ENCODE results near the gene LCOR.

Gene LCOR

GRCh38 chr10:97037365-97038361 is 205.6 kb downstream of the LCOR start:
- peak; percentile 35 for DNase-seq

- no peak for DNase-seq
These were observed 206.6 kb downstream of the LCOR start for GRCh38 chr10:97038688-97039087.

- DNase-seq = no peak
These were observed 207.6 kb downstream of the LCOR start for GRCh38 chr10:97039538-97040247.

- no peak for DNase-seq
These were observed 208.1 kb downstream of the LCOR start for GRCh38 chr10:97040248-97040584.

DNA sequence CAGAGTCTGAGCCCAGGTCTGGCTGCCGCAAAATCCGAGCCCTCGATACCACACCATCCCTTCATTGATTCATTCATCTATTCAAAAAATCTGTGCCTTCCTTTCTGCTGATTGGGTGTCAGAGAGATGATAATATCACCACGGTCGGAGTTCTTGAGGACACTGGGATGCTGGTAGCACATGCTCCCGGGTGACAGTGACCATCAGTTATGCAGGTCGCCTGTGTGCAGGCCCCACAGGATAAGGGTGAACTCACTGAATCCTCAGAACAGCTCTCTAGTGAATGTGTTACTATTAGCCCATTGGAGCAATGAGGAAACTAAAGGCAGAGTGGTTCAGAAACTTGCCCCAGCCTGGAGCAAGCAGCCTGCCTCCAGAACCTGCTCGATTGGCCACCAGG is 208.6 kb downstream of the LCOR start:
- DNase-seq = no peak

GRCh38 chr10:97042081-97042480 is 210.0 kb downstream of the LCOR start:
- DNase-seq = no peak

DNA sequence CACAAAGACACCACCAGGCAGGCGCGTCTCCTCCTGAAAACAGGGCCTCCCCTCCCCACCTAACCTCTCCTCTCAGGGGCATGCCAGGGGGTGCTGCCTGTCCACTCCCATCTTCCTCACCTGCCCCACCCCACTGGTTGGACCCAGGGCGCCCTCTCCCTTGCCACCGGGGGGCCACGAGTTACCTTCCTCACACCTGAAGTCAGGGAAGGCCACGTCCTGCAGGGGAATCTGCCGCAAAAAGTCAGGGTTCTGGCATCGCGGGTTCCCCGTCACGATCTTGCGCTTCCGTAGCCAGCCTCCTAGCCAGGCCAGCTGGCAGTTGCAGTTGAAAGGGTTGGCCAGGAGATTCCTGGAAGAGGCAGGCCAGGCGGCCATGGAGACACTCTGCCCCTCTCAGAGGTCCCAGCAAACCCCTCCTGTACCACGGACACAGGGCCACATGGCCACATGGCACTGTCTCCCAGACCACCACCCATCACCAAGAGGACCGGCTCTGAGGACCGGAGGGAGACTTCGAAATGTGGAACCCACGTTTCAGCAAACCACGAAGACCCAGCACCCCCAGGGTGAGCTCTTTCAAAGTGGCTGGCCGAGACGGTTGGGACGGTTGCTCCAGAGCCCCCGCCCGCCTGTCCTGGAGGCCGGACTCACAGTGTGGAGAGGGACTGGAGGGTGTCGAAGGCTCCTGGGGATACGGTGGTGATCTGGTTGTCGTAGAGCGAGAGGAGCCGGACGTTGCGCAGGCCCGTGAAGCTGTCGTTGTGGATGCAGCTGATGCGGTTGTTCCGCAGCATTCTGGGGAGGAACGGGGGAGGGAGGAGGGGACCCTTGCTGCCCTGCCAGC is 210.8 kb downstream of the LCOR start:
- DNase-seq = no peak

DNA sequence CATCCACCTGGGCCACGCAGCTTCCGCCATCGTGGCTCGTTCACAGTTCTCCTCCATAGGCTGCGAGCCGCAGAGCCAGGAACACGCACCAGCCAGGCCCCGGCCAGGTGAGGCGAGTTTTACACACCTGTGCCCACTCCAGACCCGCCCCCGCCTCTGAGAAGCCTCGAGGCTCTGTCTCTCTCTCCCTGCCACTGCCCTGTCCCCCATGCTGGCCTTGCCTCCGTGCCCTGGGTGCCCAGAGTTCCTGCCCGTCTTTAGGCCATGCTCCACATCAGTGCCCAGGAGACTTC is 211.4 kb downstream of the LCOR start:
- DNase-seq = no peak
